IPS-18c (cell line): ENCODE results near the gene TGM2.

Source experiments
- H3K4me3 ChIP-seq: 2 replicates; pipeline ENCODE4 v1.7.0; 2013; ENCODE audit warnings: low read depth, mild to moderate bottlenecking, low read length, moderate library complexity; ENCODE audit not compliant: insufficient read depth
- H3K9me3 ChIP-seq: one replicate; pipeline ENCODE4 v1.6.1; 2013; ENCODE audit warnings: mild to moderate bottlenecking, low read length, moderate library complexity; ENCODE audit not compliant: control insufficient read depth, insufficient read depth

The TGM2 gene

DNA sequence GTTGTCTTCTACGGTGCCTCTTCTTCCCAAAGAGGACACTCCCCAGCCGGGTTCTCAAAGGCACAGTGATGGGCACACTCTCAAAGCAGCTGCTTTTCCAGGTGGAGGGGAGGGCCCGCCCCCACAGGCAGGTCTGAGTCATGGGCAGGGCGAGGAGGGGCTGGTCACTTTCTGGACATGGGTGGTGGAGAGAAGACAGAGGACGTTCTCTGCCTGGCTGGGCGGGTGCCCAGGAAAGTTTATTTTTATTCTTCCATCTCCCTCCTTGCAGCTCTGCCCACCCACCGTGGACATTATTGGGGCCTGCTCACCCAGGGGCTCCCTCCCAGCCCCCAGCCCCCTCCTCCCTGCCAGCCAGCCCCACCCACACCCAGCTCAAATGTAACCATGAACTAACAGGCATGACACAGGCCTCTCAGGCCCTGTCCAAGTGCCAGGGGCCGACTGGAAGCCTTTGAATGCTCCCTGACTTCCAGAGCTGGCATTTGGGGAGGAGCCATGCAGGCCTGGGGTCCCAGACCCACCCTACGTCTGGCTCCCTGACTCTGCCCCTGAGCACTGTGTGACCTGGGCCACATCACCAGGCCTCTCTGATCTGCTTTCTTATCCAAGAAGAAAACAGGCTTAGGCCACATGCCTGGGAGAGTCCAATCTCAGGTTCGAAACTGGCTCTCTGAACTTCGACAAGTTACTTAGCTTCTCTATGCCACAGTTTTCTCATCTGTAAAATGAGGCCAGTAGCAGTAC lies 8.0 kb downstream of the TGM2 start:
- no peak overlapping the region for H3K4me3 ChIP-seq
- H3K9me3 ChIP-seq, result no peaks in the 10 kb centered on the region

DNA sequence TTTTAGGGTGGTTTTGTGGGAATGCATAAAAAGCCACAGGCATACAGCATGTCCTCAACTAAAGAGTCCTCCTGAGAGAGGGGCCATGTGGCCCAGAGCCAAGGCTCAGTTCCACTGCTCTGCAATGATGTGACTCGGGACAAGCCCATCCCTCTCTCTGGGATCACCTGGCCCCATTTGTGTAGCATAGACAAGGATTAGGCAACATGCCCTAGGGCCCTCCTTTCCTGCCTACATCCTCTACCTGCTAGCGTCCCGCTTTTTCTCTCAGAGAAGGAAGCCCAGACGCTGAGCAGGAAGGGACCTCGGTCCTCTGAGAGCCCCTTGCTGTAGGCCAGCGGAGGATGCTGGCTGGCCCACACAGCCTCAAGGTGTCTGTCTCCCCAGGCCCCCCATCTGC lies 8.8 kb downstream of the TGM2 start:
- H3K4me3 ChIP-seq, result no peak overlapping the region
- H3K9me3 ChIP-seq, result no peaks in the 10 kb centered on the region

DNA sequence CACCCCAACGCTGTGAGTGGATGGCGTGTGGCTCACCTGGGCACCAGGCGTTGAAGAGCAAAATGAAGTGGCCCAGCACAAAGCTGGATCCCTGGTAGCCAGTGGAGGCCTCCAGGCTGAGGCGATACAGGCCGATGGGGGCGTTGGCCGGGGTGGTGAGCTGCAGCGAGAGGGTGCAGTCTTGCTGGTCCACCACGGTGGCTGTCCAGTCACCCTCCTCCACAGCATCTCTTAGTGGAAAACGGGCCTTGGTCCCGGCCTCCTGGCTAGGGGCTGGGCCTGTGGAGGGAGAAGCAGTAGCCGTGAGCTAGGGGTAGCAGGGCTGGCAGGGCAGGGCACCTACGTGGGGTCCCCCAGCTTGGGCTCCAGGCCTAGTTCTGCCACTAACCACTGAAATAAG lies 9.3 kb downstream of the TGM2 start:
- Histone ChIP-seq H3K4me3 (no peak overlapping the region), H3K9me3 (no peaks in the 10 kb centered on the region)

DNA sequence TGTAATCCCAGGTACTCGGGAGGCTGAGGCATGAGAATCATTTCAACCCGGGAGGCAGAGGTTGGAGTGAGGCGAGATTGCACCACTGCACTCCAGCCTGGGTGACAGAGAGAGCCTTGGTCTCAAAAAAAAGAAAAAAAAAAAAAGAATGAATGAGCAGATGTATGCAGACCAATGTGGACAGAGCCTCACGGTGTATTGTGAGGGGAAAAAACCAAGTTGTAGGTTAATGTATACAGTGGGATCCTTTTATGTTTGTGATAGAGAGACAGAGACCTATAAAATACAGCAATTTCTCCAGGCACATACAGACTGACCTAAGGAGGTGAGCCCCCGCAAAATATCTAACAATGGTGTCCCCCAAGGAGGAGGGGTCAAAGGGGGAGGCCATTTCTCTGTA lies 11.7 kb downstream of the TGM2 start:
- no peaks in the 10 kb centered on the region for H3K9me3 ChIP-seq
- no peak overlapping the region for H3K4me3 ChIP-seq

- Histone ChIP-seq H3K4me3 (no peak overlapping the region), H3K9me3 (no peaks in the 10 kb centered on the region)
These were observed 12.3 kb downstream of the TGM2 start for GRCh38 chr20:38152621-38153221.

- no peaks in the 10 kb centered on the region for H3K9me3 ChIP-seq
- H3K4me3 ChIP-seq, result no peak overlapping the region
These were observed 12.9 kb downstream of the TGM2 start for GRCh38 chr20:38152175-38152620.

DNA sequence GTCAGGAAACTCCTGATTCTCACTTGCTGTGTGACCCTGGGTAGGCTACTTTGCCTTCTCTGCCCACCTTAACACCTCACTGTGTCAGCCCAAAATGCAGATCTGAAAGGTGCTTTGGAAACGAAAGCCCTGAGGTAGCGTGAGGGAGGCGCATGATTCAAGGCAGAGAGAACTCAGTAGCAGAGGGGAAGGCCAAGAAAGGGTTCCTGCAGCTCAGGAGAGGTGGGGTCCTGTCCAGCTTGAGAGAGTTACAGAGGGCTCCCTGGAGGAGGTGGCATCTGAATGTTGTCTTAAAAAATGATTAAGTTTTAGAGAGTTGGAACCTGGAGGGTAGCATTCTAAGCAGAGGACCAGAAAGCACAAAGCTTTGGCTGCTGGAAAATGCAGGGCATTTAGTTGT lies 13.6 kb downstream of the TGM2 start:
- Histone ChIP-seq H3K4me3 (no peak overlapping the region), H3K9me3 (no peaks in the 10 kb centered on the region)

DNA sequence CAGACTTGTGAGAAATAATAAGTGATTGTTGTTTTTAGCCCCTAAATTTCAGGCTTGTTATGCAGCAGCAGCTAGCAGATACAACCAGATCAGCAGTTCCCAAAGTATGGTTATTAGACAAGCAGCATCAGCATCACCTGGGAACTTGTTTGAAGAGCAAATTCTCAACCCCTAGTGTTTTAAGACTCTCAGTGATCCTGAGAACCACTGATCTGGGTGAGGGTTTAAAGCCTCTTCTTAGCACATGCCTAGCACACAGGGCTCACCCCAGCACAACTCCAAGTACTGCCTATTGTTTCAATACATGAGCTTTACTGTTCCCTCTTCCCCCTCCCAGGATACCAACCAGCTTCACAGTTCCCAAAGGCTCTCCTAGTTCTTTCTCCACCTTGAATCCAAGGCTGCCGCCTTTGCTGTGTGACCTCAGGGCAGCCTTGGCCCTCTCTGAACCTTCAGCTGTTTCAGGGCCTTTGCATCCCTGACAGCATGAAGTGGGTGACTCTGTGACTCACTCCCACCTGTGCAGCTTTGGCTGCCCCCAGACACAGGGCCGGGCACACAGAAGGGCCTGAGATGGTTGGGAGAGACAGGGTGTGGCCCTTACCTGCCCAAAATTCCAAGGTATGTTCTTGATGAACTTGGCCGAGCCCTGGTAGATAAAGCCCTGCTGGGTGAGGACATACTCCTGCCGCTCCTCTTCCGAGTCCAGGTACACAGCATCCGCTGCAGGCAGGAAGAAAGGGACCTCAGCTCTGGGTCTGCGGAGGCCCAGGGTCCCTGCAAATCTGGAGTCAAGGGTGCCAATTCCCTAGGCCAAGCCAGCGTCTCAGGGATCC lies 14.5 kb downstream of the TGM2 start:
- no peak overlapping the region for H3K4me3 ChIP-seq
- H3K9me3 ChIP-seq, result no peaks in the 10 kb centered on the region

GRCh38 chr20:38148328-38149102 lies 16.6 kb downstream of the TGM2 start:
- no peak overlapping the region for H3K4me3 ChIP-seq
- H3K9me3 ChIP-seq, result no peaks in the 10 kb centered on the region

GRCh38 chr20:38147751-38148150 lies 17.3 kb downstream of the TGM2 start:
- Histone ChIP-seq H3K4me3 (no peak overlapping the region), H3K9me3 (no peaks in the 10 kb centered on the region)

- Histone ChIP-seq H3K4me3 (no peak overlapping the region), H3K9me3 (no peaks in the 10 kb centered on the region)
These were observed 17.9 kb downstream of the TGM2 start for GRCh38 chr20:38147163-38147562.

DNA sequence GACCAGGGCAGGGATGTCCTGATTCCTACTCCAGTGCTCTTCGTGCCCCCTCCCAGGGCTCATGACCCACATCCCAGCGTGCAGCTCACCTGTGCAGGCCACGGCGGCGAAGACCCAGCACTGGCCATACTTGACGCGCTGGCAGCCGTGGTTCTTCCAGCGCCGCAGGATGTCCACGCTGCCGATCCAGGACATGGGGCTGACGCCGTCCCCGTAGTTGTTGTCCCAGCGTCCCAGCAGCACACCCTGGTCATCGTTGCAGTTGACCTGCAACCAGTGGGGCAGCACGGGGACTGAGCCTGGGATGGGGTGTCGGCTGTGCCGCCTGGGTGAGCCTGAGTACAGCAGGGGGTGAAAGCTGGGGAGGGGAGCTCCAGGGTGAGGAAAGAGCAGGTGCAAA lies 18.4 kb downstream of the TGM2 start:
- no peak overlapping the region for H3K4me3 ChIP-seq
- H3K9me3 ChIP-seq, result no peaks in the 10 kb centered on the region

- H3K4me3 ChIP-seq, result no peak overlapping the region
- no peaks in the 10 kb centered on the region for H3K9me3 ChIP-seq
These were observed 18.9 kb downstream of the TGM2 start for GRCh38 chr20:38146156-38146555.

- Histone ChIP-seq H3K4me3 (no peak overlapping the region), H3K9me3 (no peaks in the 10 kb centered on the region)
These were observed 19.4 kb downstream of the TGM2 start for GRCh38 chr20:38145729-38146075.

DNA sequence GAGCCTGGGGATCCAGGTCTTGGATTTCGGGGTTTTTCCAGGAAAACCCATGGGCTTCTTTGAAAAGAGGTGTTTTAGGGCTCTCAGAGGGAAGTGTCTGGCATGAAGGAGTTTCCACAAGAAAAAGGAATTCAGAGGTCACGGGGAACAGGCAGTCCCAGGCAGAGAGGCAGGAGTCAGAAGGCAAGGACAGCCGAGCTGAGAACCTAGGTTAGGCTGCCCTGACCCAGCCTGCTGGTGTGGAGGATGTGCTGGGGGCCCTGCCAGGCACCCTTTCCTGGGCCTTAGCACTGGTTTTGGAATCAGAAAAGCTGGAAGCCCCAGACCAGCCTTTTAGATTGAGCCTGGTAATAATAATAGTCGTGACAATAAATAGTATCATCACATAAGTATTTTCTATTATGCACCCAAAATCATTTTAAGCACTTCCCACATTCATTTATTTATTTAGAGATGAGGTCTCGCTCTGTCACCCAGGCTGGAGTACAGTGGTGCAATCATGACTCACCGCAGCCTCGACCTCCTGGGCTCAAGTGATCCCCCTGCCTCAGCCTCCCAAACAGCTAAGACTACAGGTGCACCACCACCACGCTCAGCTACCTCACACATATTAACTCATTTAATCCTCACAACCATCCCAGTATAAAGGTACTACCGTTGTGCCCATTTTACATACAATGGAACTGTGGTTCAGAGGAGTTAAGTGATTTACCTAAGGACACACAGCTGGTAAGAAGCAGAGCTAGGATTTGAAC lies 19.9 kb downstream of the TGM2 start:
- Histone ChIP-seq H3K9me3 (no peaks in the 10 kb centered on the region), H3K4me3 (no peak overlapping the region)

GRCh38 chr20:38144598-38144973 lies 20.5 kb downstream of the TGM2 start:
- H3K9me3 ChIP-seq, result no peaks in the 10 kb centered on the region
- H3K4me3 ChIP-seq, result no peak overlapping the region
